NCI-H146 (cell line): Measurements from ENCODE around the gene CACNG7.

Experiments
- DNase-seq: peaks from one replicate; lab custom pipeline; 2025; lab: John Stamatoyannopoulos, UW

Gene CACNG7

GRCh38 chr19:53879140-53880081 is 29.7 kb upstream of the CACNG7 start:
- peak; percentile 68 for DNase-seq

- DNase-seq: no peak
Measured at GRCh38 chr19:53880711-53881481, 28.2 kb upstream of the CACNG7 start.

GRCh38 chr19:53881482-53882390 is 27.3 kb upstream of the CACNG7 start, which contains the start of gene PRKCG:
PRKCG (plus strand) TSS chr19:53882197; CDS start chr19:53882495, 298 bp downstream.
- DNase-seq: no peak

- DNase-seq: no peak
Measured at GRCh38 chr19:53882391-53883050, 26.6 kb upstream of the CACNG7 start.

GRCh38 chr19:53883231-53883661 is 25.8 kb upstream of the CACNG7 start:
- no peak for DNase-seq

GRCh38 chr19:53883741-53884140 is 25.3 kb upstream of the CACNG7 start:
- no peak for DNase-seq

GRCh38 chr19:53884256-53884655 is 24.8 kb upstream of the CACNG7 start:
- no peak for DNase-seq

- no peak for DNase-seq
Measured at GRCh38 chr19:53885036-53885435, 24.0 kb upstream of the CACNG7 start.

GRCh38 chr19:53892301-53892980 is 16.6 kb upstream of the CACNG7 start:
- no peak for DNase-seq

- no peak for DNase-seq
Measured at GRCh38 chr19:53892981-53893325, 16.1 kb upstream of the CACNG7 start.

- DNase-seq: no peak
Measured at GRCh38 chr19:53894707-53895106, 14.4 kb upstream of the CACNG7 start.

- no peak for DNase-seq
Measured at GRCh38 chr19:53896682-53897081, 12.4 kb upstream of the CACNG7 start.

- no peak for DNase-seq
Measured at GRCh38 chr19:53897459-53897858, 11.6 kb upstream of the CACNG7 start.

GRCh38 chr19:53898166-53898565 is 10.9 kb upstream of the CACNG7 start:
- DNase-seq: no peak

GRCh38 chr19:53898636-53899341 is 10.3 kb upstream of the CACNG7 start:
- peak; percentile 10 for DNase-seq

- DNase-seq: no peak
Measured at GRCh38 chr19:53900191-53900860, 8.8 kb upstream of the CACNG7 start.

- DNase-seq: no peak
Measured at GRCh38 chr19:53903055-53903680, 5.9 kb upstream of the CACNG7 start.

GRCh38 chr19:53904909-53905308 is 4.2 kb upstream of the CACNG7 start:
- no peak for DNase-seq

- no peak for DNase-seq
Measured at GRCh38 chr19:53905787-53906186, 3.3 kb upstream of the CACNG7 start.
